Keratinocyte (primary cell): Measurements from ENCODE around the gene DYTN.

Experiments used
- EZH2 ChIP-seq: IDR thresholded peaks from one replicate; pipeline ENCODE4 v1.6.1; 2012; ENCODE audit warnings: inconsistent platforms, mild to moderate bottlenecking, low read length, moderate library complexity
- TF ChIP-seq, protein P1 (sequence below), 3 experiments: IDR thresholded peaks in 1 of 3; conservative IDR thresholded peaks in 1 of 3; optimal IDR thresholded peaks in 1 of 3; 2 replicates in 2 of 3; 3 replicates in 1 of 3; pipeline versions ENCODE3 to v1.5.1; 2011; ENCODE audit warnings: low read length in 3 of 3, mild to moderate bottlenecking in 3 of 3, moderate library complexity in 2 of 3, control low read depth in 1 of 3, inconsistent platforms in 1 of 3; ENCODE audit not compliant: insufficient read depth in 2 of 3; ENCODE audit errors: extremely low read depth in 1 of 3

DNA sequence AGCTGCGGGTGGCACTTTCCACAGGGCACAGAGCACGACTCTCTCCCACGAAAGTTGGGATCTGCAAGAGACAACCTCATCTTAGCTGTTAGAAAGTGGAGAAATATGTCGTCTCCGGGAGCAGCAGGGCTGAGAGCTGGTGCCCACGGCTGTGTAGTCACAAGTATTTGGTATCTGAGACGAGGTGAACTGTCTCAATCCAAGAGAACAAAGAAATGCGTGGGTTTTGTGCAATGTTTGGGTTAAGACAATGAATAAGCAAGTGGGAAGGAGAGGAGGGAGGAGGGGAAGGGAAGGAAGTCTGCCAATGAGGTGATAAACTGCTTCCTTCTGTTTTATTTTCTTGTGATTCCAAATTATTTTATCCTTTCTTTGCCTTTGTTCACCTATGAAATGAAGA lies 18.0 kb downstream of the DYTN start:
- TF ChIP-seq, protein P1, sequence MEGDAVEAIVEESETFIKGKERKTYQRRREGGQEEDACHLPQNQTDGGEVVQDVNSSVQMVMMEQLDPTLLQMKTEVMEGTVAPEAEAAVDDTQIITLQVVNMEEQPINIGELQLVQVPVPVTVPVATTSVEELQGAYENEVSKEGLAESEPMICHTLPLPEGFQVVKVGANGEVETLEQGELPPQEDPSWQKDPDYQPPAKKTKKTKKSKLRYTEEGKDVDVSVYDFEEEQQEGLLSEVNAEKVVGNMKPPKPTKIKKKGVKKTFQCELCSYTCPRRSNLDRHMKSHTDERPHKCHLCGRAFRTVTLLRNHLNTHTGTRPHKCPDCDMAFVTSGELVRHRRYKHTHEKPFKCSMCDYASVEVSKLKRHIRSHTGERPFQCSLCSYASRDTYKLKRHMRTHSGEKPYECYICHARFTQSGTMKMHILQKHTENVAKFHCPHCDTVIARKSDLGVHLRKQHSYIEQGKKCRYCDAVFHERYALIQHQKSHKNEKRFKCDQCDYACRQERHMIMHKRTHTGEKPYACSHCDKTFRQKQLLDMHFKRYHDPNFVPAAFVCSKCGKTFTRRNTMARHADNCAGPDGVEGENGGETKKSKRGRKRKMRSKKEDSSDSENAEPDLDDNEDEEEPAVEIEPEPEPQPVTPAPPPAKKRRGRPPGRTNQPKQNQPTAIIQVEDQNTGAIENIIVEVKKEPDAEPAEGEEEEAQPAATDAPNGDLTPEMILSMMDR (optimal IDR thresholded peaks at IDR 0.05 in 1 of 3, IDR thresholded peaks at IDR 0.05 in 1 of 3, conservative IDR thresholded peaks at IDR 0.05 in 1 of 3; ENCODE audit: extremely low read depth in 1 of 3, insufficient read depth in 2 of 3, low read length in 3 of 3), result no peak
- no peak for TF ChIP-seq EZH2
